Subcutaneous abdominal adipose tissue (tissue), 5 donors: ENCODE measurements around the gene OOSP4A.
"Not testable (repeated sequence)": the region's sequence is repeated elsewhere in the genome, so short reads cannot be mapped to it uniquely, and the experiment has no call there.

Experiments
- H3K27ac ChIP-seq: one replicate; pipeline ENCODE4 v1.7.0; 2013; ENCODE audit warnings: low read depth, mild to moderate bottlenecking, inconsistent platforms, low read length, moderate library complexity
- H3K27me3 ChIP-seq, 5 donors: one replicate each; pipeline ENCODE4 v1.7.0; 2013; ENCODE audit warnings: low read length in 5 of 5, inconsistent platforms in 1 of 5; ENCODE audit not compliant: control insufficient read depth in 5 of 5, insufficient read depth in 4 of 5
- H3K36me3 ChIP-seq, 5 donors: one replicate each; pipeline ENCODE4 v1.7.0; 2013; ENCODE audit warnings: low read length in 5 of 5; ENCODE audit not compliant: control insufficient read depth in 5 of 5, insufficient read depth in 5 of 5
- H3K4me1 ChIP-seq, 5 donors: one replicate each; pipeline ENCODE4 v1.7.0; 2013; ENCODE audit warnings: low read length in 5 of 5, mild to moderate bottlenecking in 3 of 5, moderate library complexity in 1 of 5; ENCODE audit not compliant: control insufficient read depth in 5 of 5, insufficient read depth in 5 of 5
- H3K4me3 ChIP-seq, 5 donors: one replicate each; pipeline ENCODE4 v1.7.0; 2013; ENCODE audit warnings: low read length in 5 of 5, low read depth in 1 of 5
- H3K9ac ChIP-seq, 5 donors: one replicate each; pipeline ENCODE4 v1.7.0; 2013; ENCODE audit warnings: low read length in 5 of 5, mild to moderate bottlenecking in 4 of 5, moderate library complexity in 3 of 5
- H3K9me3 ChIP-seq, 5 donors: one replicate each; pipeline ENCODE4 v1.7.0; 2013; ENCODE audit warnings: low read length in 5 of 5; ENCODE audit not compliant: control insufficient read depth in 5 of 5
- donor health status: healthy.
- donor health status: healthy.
- donor health status: healthy.
- donor health status: healthy.
- donor health status: healthy.

OOSP4A gene

DNA sequence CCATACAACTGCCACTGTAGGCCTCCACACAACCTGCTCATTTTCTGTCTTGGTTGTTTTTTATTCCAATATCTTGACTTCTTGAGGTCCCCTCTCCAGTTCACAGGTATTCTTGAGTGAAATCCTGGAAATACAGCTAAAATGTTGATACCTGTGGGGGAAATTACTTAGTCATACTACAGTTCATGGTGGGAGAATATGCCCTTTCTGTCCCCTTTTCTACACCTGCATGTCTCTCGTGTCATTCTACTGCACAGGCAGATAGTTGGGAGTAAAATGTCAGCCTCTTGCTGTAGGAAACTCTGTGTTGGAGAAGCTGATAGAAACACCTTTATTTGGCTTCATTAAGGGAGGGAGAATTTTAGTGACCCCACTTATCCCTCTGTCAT is 4.6 kb downstream of the OOSP4A start:
- Histone ChIP-seq H3K27ac (no peak overlapping the region), H3K36me3 (no peaks in the 10 kb centered on the region), H3K9ac (no peak overlapping the region), H3K27me3 (no peaks in the 10 kb centered on the region), H3K9me3 (no peaks in the 10 kb centered on the region), H3K4me1 (no peaks in the 10 kb centered on the region), H3K4me3 (no peak overlapping the region)

DNA sequence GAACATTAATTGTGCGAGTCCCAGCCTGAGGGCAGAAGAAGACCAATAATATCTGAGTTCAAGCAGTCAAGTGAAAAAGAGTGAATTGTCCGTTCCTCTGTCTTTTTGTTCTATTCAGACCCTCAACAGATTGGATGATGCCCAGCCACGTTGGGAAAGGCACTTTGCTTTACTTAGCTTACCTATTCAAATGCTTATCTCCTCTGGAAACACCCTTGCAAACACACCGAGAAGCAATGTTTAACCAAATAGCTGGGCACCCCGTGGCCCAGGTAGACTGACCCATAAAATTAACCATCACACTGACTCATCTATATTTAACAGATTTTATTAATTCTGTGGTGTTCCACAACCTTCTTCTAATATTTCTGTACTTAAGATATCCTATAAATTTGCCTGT is 9.3 kb downstream of the OOSP4A start:
- no peaks in the 10 kb centered on the region for H3K4me1 ChIP-seq
- H3K4me3 ChIP-seq: no peak overlapping the region
- no peaks in the 10 kb centered on the region for H3K36me3 ChIP-seq
- H3K27me3 ChIP-seq: no peaks in the 10 kb centered on the region
- no peaks in the 10 kb centered on the region for H3K9me3 ChIP-seq
- H3K27ac ChIP-seq: no peak overlapping the region
- H3K9ac ChIP-seq: no peak overlapping the region

DNA sequence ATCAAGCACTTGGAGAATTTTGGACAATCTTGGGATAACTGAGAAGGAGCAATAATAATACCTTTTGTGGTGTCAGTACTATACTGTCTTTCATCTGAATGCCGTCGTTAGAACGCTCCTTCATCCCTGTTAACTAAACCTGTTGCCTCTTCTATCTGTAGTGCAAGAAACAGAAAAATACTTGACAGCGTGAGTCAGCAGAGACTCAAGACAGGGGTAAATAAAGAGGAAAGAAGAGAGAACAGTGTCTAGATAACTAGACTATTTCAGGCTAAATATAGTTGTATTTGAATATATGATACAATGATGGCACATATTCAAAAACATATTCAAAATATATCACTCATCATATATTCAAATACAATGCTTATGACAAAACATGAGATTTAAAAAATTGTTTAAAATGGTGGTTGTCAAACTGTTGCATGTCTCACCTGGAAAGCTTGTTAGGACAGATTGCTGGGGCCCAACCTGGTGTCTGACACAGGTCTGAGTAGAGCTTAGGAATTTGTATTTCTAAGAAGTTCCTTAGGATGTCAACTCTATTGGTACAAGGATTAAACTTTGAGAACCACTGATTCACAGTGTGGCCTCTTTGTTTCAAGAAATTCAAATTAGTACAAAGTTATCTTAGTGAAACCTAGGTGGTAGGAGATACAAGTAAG is 17.4 kb downstream of the OOSP4A start:
- Histone ChIP-seq H3K9me3 (no peaks in the 10 kb centered on the region), H3K4me1 (no peaks in the 10 kb centered on the region), H3K27me3 (no peaks in the 10 kb centered on the region), H3K27ac (no peak overlapping the region), H3K4me3 (no peak overlapping the region), H3K9ac (no peak overlapping the region), H3K36me3 (no peaks in the 10 kb centered on the region)

DNA sequence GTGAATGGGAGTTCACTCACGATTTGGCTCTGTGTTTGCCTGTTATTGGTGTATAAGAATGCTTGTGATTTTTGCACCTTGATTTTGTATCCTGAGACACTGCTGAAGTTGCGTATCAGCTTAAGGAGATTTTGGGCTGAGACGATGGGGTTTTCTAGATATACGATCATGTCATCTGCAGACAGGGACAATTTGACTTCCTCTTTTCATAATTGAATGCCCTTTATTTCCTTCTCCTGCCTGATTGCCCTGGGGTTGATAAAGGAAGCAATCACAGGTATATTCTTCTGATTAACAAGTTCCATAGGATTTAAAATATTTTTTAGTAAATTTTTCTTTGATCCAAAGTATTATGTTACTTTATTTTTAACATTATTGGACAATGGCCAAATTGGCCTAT is 18.2 kb downstream of the OOSP4A start:
- H3K9ac ChIP-seq, H3K36me3 ChIP-seq, H3K27ac ChIP-seq, H3K4me1 ChIP-seq, H3K27me3 ChIP-seq, H3K4me3 ChIP-seq, H3K9me3 ChIP-seq: not testable (repeated sequence)

DNA sequence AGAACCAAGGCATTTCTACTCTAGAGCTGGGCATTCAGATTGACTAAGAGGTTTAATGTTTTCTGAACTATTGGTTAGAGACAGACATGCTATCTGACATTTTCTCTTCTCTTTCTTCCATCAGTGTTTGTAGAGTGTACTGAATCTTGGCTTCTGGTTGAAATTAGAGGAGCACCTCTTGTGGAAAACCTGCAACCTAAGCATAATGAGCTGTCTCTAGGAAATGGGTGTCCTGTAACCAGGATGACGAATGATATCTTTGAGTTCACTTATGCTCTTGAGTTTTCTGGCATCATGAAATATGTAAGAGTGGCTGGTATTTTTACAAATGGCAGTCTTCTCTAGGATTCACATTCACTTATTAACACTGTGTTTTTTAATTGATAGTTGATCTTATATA is 19.4 kb downstream of the OOSP4A start:
- Histone ChIP-seq H3K9ac (no peak overlapping the region), H3K36me3 (no peaks in the 10 kb centered on the region), H3K9me3 (no peaks in the 10 kb centered on the region), H3K27me3 (no peaks in the 10 kb centered on the region), H3K27ac (no peak overlapping the region), H3K4me3 (no peak overlapping the region), H3K4me1 (no peaks in the 10 kb centered on the region)

DNA sequence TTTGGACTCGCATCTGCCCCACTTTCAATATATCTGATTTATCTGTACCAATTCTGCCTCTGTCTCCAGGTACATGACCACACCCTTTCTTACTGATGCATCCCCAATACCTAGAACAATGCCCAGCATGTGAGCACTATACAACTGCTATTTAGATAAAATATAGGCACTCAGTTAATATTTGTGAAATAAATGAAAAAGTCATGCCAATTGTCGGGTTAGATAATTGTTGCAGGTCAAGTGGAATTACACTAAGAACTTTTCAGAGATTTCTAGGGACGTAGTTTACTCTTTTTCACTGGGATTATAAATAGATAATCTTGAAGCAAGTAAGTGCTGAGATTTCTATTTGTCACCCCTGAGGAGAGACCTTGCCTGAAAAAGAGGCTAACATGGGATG is 20.5 kb downstream of the OOSP4A start:
- no peaks in the 10 kb centered on the region for H3K27me3 ChIP-seq
- H3K9ac ChIP-seq: no peak overlapping the region
- no peak overlapping the region for H3K27ac ChIP-seq
- H3K4me3 ChIP-seq: no peak overlapping the region
- no peaks in the 10 kb centered on the region for H3K4me1 ChIP-seq
- H3K36me3 ChIP-seq: no peaks in the 10 kb centered on the region
- H3K9me3 ChIP-seq: peaks cover 0 to 5% (median 2%) of the 10 kb centered on the region in 5 donors

DNA sequence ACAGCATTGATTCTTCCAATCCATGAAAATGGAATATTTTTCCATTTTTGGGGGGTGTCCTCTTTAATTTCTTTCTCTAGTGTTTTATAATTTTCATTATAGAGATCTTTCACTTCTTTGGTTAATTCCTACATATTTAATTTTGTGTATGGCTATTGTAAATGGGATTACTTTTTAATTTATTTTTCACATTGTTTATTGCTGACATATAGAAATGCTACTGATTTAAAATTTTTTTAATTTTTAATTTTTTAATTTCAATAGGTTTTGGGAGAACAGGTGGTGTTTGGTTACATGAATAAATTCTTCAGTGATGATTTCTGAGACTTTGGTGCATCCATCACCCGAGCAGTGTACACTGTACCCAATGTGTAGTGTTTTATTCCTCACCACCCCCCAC is 26.6 kb downstream of the OOSP4A start:
- Histone ChIP-seq H3K9me3 (peaks cover 0 to 22% (median 5%) of the 10 kb centered on the region in 5 donors), H3K27ac (no peak overlapping the region), H3K4me3 (no peak overlapping the region), H3K27me3 (no peaks in the 10 kb centered on the region), H3K9ac (no peak overlapping the region), H3K36me3 (no peaks in the 10 kb centered on the region), H3K4me1 (no peaks in the 10 kb centered on the region)

DNA sequence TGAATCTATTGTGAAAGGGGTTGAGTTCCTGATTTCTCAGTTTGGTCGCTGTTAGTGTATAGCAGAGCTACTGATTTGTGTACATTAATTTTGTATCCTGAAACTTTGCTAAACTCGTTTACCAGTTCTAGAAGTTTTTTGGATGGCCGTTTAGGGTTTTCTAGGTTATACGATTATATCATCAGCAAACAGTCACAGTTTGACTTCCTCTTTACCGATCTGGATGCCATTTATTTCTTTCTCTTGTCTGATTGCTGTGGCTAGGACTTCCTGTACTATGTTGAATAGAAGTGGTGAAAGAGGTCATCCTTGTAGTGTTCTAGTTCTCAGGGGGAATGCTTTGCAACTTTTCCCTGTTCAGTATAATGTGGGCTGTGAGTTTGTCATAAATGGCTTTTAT is 28.6 kb downstream of the OOSP4A start:
- H3K9me3 ChIP-seq: peaks cover 0 to 22% (median 5%) of the 10 kb centered on the region in 5 donors
- no peak overlapping the region for H3K27ac ChIP-seq
- H3K4me1 ChIP-seq: no peaks in the 10 kb centered on the region
- H3K9ac ChIP-seq: no peak overlapping the region
- no peaks in the 10 kb centered on the region for H3K36me3 ChIP-seq
- H3K4me3 ChIP-seq: no peak overlapping the region
- H3K27me3 ChIP-seq: no peaks in the 10 kb centered on the region

DNA sequence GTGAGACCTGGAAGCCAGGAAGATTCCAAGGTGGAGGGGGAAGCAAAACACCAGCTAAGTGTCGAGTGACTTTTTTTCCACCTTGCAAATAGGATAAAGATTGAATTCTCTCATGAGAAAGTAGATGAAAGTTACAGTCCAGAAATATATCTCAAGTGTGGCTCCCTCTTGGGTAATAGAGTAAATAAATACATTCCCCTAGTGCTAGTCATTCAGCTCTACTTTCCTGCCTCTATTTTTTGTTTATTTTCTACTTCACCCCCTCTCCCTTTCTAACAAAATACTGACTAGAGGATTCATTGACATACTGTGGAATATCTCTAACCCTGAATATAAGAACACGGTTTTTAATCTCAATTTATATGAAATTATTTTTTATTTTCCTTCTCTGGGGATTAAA is 34.0 kb downstream of the OOSP4A start:
- Histone ChIP-seq H3K9ac (no peak overlapping the region), H3K4me3 (no peak overlapping the region), H3K9me3 (peaks cover 0 to 4% (median 0%) of the 10 kb centered on the region in 5 donors), H3K4me1 (no peaks in the 10 kb centered on the region), H3K36me3 (no peaks in the 10 kb centered on the region), H3K27ac (no peak overlapping the region), H3K27me3 (no peaks in the 10 kb centered on the region)

DNA sequence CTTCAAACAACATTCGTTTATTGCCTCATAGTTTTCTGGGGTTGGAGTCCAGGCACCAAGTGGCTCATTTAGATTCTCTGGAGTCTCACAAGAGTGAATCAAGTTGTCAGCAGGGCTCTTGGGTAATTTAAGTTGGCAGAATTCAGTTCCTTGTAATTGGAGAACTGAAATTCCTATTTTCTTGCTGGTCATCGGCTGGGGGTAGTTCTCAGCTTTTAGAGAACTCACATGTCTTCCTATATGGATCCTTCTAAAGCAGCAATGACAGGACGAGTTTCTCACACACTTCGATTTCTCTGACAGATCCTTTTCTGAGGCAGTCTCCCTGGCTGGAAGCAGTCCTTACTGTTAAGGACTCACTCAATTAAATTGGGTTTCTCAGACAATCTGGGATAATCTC is 35.9 kb downstream of the OOSP4A start:
- Histone ChIP-seq H3K9me3 (peaks cover 0 to 4% (median 1%) of the 10 kb centered on the region in 5 donors), H3K4me3 (no peak overlapping the region), H3K4me1 (no peaks in the 10 kb centered on the region), H3K36me3 (no peaks in the 10 kb centered on the region), H3K9ac (no peak overlapping the region), H3K27ac (no peak overlapping the region), H3K27me3 (no peaks in the 10 kb centered on the region)

DNA sequence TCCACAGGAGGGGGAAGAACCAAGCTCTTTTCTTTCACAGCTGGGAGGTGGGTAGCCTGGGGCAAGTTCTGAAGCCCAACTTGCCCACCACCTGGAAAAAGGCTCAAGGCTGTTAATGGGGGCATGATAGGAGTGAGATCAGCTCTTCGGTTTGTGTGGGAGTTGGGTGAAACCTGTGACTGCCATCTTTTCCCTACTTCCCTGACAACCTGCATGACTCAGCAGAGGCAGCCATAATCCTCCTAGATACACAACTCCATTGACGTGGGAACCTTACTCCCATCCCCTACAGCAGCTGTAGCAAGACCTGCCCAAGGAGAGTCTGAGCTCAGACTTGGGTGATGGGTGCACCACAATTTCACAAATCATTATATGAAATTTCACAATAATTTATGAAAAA is 39.9 kb downstream of the OOSP4A start:
- H3K4me1 ChIP-seq: no peaks in the 10 kb centered on the region
- no peaks in the 10 kb centered on the region for H3K27me3 ChIP-seq
- peaks cover 0 to 4% (median 0%) of the 10 kb centered on the region in 5 donors for H3K9me3 ChIP-seq
- H3K27ac ChIP-seq: no peak overlapping the region
- H3K4me3 ChIP-seq: no peak overlapping the region
- no peaks in the 10 kb centered on the region for H3K36me3 ChIP-seq
- H3K9ac ChIP-seq: no peak overlapping the region
